HepG2 (cell line): ENCODE measurements around the gene RPLP2. TPM values are rescaled to one million over a fixed set of nuclear protein-coding genes. Genes with fewer than 3 reads are reported as not detected.

Source experiments
- BRCA1 ChIP-seq: sonication (generic); formaldehyde crosslinking; IDR thresholded peaks from 2 replicates; pipeline ENCODE4 v1.4.0; 2020; ENCODE audit warnings: missing genetic modification reagents
- GLI4 ChIP-seq: sonication (generic); formaldehyde crosslinking; IDR thresholded peaks from 2 replicates; pipeline ENCODE4 v1.5.1; 2020; ENCODE audit warnings: missing genetic modification reagents, mild to moderate bottlenecking, moderate library complexity, borderline replicate concordance
- GPN1 ChIP-seq: sonication (generic); formaldehyde crosslinking; IDR thresholded peaks from 2 replicates; pipeline ENCODE4 v1.5.1; 2020; ENCODE audit warnings: missing genetic modification reagents, borderline replicate concordance
- HMGXB4 ChIP-seq, 2 experiments: sonication (generic) in 1 of 2; formaldehyde crosslinking in 1 of 2; IDR thresholded peaks; 2 replicates each; pipeline versions ENCODE4 v1.4.0 to v1.6.1; 2018 to 2020; ENCODE audit warnings: missing genetic modification reagents in 2 of 2, borderline replicate concordance in 1 of 2, low read depth in 1 of 2, mild to moderate bottlenecking in 1 of 2, missing biosample characterization in 1 of 2
- KLF6 ChIP-seq: IDR thresholded peaks from 2 replicates; pipeline ENCODE4 v1.8.0; 2016; ENCODE audit warnings: missing biosample characterization, missing genetic modification reagents
- MATR3 ChIP-seq: sonication (generic); formaldehyde crosslinking; IDR thresholded peaks from 2 replicates; pipeline ENCODE4 v1.4.0; 2020; ENCODE audit warnings: missing genetic modification reagents
- NCOA5 ChIP-seq: sonication (generic); formaldehyde crosslinking; IDR thresholded peaks from 2 replicates; pipeline ENCODE4 v1.4.0; 2020; ENCODE audit warnings: missing genetic modification reagents
- TARDBP ChIP-seq: sonication (generic); formaldehyde crosslinking; IDR thresholded peaks from 2 replicates; pipeline ENCODE4 v1.8.0; 2022; ENCODE audit warnings: mild to moderate bottlenecking, missing genetic modification reagents
- USF2 ChIP-seq, 2 experiments: sonication (generic) in 1 of 2; formaldehyde crosslinking in 1 of 2; IDR thresholded peaks; 2 replicates each; pipeline versions ENCODE4 v1.5.1 to v1.6.1; 2011 to 2020; ENCODE audit warnings: borderline replicate concordance in 1 of 2, low read depth in 1 of 2, low read length in 1 of 2, mild to moderate bottlenecking in 1 of 2, missing genetic modification reagents in 1 of 2, moderate library complexity in 1 of 2
- ZBTB26 ChIP-seq: IDR thresholded peaks from 2 replicates; pipeline ENCODE4 v1.6.1; 2016; ENCODE audit warnings: missing compliant biosample characterization, missing genetic modification reagents, borderline replicate concordance
- ZEB1 ChIP-seq: IDR thresholded peaks from 2 replicates; pipeline ENCODE4 v1.6.1; 2012; ENCODE audit warnings: mild to moderate bottlenecking, low read depth, inconsistent platforms; ENCODE audit not compliant: insufficient replicate concordance
- ZFP91 ChIP-seq: sonication (generic); formaldehyde crosslinking; IDR thresholded peaks from 2 replicates; pipeline ENCODE4 v1.9.0; 2022; ENCODE audit warnings: missing genetic modification reagents, mild to moderate bottlenecking, borderline replicate concordance
- ZNF234 ChIP-seq: sonication (generic); formaldehyde crosslinking; conservative IDR thresholded peaks from 2 replicates; pipeline ENCODE4 v1.5.1; 2020; ENCODE audit warnings: mild to moderate bottlenecking, missing genetic modification reagents
- ZNF317 ChIP-seq: sonication (generic); formaldehyde crosslinking; IDR thresholded peaks from 2 replicates; pipeline ENCODE4 v1.5.0; 2020; ENCODE audit warnings: mild to moderate bottlenecking, missing genetic modification reagents
- ZNF331 ChIP-seq: sonication (generic); formaldehyde crosslinking; IDR thresholded peaks from 2 replicates; pipeline ENCODE4 v1.4.0; 2020; ENCODE audit warnings: missing genetic modification reagents
- ZNF350 ChIP-seq: sonication (generic); formaldehyde crosslinking; IDR thresholded peaks from 2 replicates; pipeline ENCODE4 v1.4.0; 2020; ENCODE audit warnings: mild to moderate bottlenecking, low read depth, missing genetic modification reagents, borderline replicate concordance
- ZNF496 ChIP-seq: sonication (generic); formaldehyde crosslinking; IDR thresholded peaks from 2 replicates; pipeline ENCODE4 v1.8.1; 2023; ENCODE audit warnings: mild to moderate bottlenecking, moderate library complexity, missing genetic modification reagents; ENCODE audit not compliant: insufficient replicate concordance
- ZNF761 ChIP-seq: sonication (generic); formaldehyde crosslinking; conservative IDR thresholded peaks from 2 replicates; pipeline ENCODE4 v1.4.0; 2020; ENCODE audit warnings: mild to moderate bottlenecking, missing genetic modification reagents
- ZSCAN20 ChIP-seq: sonication (generic); formaldehyde crosslinking; IDR thresholded peaks from 2 replicates; pipeline ENCODE4 v1.4.0; 2020; ENCODE audit warnings: missing genetic modification reagents, mild to moderate bottlenecking, borderline replicate concordance
- ZSCAN25 ChIP-seq: sonication (generic); formaldehyde crosslinking; IDR thresholded peaks from 2 replicates; pipeline ENCODE4 v1.8.0; 2022; ENCODE audit warnings: mild to moderate bottlenecking, missing genetic modification reagents
- polyA plus RNA-seq, 8 experiments: library from polyadenylated mRNA; depleted of rRNA in 3 of 8; stranded (reverse) in 7 of 8; unstranded in 1 of 8; fragments of >200 nt; fragmentation: Illumina TruSeq in 4 of 8; extraction: Trizol in 4 of 8; gene quantifications; 2 replicates each; pipeline versions ENCODE4 v1.2.1 to v1.2.3, GENCODE V29; 2011 to 2016; ENCODE audit warnings: low read depth in 4 of 8, missing spikeins in 1 of 8, mixed read lengths in 1 of 8; ENCODE audit not compliant: insufficient read depth in 1 of 8
- total RNA-seq, 5 experiments: library from RNA; depleted of rRNA; stranded (reverse); fragments of >200 nt; fragmentation: Illumina TruSeq; extraction: Trizol; gene quantifications; 2 replicates each; pipeline ENCODE4 v1.2.3, GENCODE V29; 2016; ENCODE audit warnings: low read depth in 1 of 5

The RPLP2 gene
- total and polyA plus RNA-seq, 2 of the 13 experiments (the other 11 are each of a cell fraction or from before 2014, with no cell fraction given), result 978 to 2,106 TPM

GRCh38 chr11:776561-777287 lies 33.0 kb upstream of the RPLP2 start (continued):
- no peak for TF ChIP-seq ZBTB26 (CRISPR knock-in tag)
- TF ChIP-seq ZFP91 (CRISPR knock-in tag), result no peak
- TF ChIP-seq BRCA1 (CRISPR knock-in tag), result no peak
- TF ChIP-seq ZSCAN25, result 0 out of 2 replicates have a peak, but pooled peaks have one; percentile 34
- no peak for TF ChIP-seq ZNF234
- no peak for TF ChIP-seq ZSCAN20
- TF ChIP-seq HMGXB4 (CRISPR knock-in tag; IDR thresholded peaks at IDR 0.05; ENCODE audit: borderline replicate concordance in 1 of 2, low read depth in 1 of 2), result peak in 1 of 2 experiments; percentile 21; a peak in 2 of 4 replicates
- 0 out of 2 replicates have a peak, but pooled peaks have one; percentile 9 for TF ChIP-seq KLF6 (CRISPR knock-in tag)
- no peak for TF ChIP-seq GPN1 (CRISPR knock-in tag)
- no peak; the same call in 1 of the 2 replicates for TF ChIP-seq ZNF761 (CRISPR knock-in tag)
- no peak for TF ChIP-seq TARDBP (CRISPR knock-in tag)
- no peak for TF ChIP-seq ZNF496 (CRISPR knock-in tag)
- no peak for TF ChIP-seq ZNF331
- no peak for TF ChIP-seq ZNF350 (CRISPR knock-in tag)
- no peak for TF ChIP-seq USF2 (IDR thresholded peaks at IDR 0.05; ENCODE audit: low read depth, low read length)
- TF ChIP-seq USF2 (CRISPR knock-in tag; IDR thresholded peaks at IDR 0.05; ENCODE audit: borderline replicate concordance), result no peak; the same call in 1 of the 2 replicates
- no peak for TF ChIP-seq NCOA5 (CRISPR knock-in tag)
- no peak for TF ChIP-seq GLI4 (CRISPR knock-in tag)
- no peak for TF ChIP-seq MATR3 (CRISPR knock-in tag)
- TF ChIP-seq ZNF317 (CRISPR knock-in tag), result no peak
- no peak for TF ChIP-seq ZEB1
